GM10266 (cell line): ENCODE measurements around the gene AGPAT3.

ENCODE experiments used
- DNase-seq: peaks from one replicate; pipeline ENCODE4 v3.0.0; 2012; ENCODE audit errors: extremely low spot score
- TF ChIP-seq, protein P1 (sequence below): IDR thresholded peaks from 2 replicates; pipeline ENCODE4 v1.5.1; 2012; ENCODE audit warnings: mild to moderate bottlenecking, low read depth; ENCODE audit not compliant: control insufficient read depth, insufficient read depth; ENCODE audit errors: missing control alignments

The AGPAT3 gene

DNA sequence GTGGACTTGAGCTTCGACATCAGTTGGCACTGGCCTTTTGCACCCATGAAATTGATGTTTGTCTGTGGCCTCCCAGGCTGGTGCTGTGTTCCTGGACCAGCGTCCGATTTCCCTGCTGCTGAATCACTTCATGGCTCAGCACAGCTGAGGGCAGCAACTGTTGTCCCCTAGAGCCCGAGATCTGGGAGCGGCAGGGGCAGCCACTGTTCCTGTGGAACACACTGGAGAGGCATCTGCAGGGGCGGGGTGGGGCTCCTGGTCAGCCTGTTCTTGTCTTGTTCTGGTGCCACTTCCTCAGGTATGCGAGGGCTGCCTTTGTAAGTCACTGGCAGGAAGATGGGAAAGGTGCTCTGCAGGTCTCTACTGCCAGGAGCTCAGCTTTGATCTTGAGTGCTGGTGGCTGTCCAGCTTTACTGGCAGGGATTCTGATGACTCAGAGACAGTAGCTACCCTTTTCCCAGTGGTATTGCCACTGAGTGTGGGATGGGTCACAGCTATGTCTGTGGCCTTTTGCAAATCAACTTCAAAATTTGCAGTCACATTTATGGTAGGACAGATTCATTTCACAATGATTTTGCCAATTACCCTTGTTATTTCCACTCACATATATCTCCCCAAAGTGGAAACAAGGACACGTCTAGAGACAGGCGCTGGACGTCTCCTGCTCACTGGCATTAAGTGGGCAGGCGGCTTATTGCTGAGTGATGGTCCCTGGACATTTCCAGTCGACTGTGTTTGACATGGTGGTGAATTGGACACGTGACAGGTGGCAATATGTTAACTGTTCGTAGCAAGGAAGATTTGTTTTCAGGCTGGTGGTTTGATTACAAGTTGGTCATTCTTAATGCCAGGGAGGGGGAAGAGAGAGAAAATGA, 15.3 kb downstream of the AGPAT3 start:
- TF ChIP-seq, protein P1, sequence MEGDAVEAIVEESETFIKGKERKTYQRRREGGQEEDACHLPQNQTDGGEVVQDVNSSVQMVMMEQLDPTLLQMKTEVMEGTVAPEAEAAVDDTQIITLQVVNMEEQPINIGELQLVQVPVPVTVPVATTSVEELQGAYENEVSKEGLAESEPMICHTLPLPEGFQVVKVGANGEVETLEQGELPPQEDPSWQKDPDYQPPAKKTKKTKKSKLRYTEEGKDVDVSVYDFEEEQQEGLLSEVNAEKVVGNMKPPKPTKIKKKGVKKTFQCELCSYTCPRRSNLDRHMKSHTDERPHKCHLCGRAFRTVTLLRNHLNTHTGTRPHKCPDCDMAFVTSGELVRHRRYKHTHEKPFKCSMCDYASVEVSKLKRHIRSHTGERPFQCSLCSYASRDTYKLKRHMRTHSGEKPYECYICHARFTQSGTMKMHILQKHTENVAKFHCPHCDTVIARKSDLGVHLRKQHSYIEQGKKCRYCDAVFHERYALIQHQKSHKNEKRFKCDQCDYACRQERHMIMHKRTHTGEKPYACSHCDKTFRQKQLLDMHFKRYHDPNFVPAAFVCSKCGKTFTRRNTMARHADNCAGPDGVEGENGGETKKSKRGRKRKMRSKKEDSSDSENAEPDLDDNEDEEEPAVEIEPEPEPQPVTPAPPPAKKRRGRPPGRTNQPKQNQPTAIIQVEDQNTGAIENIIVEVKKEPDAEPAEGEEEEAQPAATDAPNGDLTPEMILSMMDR = no peak

GRCh38 chr21:43881283-43881682, 16.3 kb downstream of the AGPAT3 start:
- TF ChIP-seq, protein P1 = no peak
- DNase-seq = peak; percentile 43

More for the DNA sequence above, 15.3 kb downstream of the AGPAT3 start:
- DNase-seq = no peak

DNA sequence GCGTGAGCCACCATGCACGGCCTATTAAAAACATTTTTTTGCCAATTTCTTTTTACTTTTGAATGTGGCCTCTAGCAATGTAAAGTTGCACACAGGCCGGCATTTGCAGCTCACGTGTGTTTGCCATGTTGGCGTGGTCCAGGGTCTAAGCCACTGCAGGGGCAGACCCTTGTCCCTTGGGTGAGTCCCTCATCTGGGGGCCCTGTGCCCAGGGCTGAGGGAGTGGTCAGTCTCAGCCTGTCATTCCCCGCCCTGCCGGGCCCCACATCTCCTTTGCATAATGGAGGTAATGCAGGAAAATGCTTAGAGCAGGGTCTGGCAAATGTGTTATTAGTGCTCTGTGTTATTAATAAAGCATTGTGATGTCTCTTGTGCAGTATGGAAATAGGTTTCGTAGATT, 16.9 kb downstream of the AGPAT3 start:
- TF ChIP-seq, protein P1 = no peak

DNA sequence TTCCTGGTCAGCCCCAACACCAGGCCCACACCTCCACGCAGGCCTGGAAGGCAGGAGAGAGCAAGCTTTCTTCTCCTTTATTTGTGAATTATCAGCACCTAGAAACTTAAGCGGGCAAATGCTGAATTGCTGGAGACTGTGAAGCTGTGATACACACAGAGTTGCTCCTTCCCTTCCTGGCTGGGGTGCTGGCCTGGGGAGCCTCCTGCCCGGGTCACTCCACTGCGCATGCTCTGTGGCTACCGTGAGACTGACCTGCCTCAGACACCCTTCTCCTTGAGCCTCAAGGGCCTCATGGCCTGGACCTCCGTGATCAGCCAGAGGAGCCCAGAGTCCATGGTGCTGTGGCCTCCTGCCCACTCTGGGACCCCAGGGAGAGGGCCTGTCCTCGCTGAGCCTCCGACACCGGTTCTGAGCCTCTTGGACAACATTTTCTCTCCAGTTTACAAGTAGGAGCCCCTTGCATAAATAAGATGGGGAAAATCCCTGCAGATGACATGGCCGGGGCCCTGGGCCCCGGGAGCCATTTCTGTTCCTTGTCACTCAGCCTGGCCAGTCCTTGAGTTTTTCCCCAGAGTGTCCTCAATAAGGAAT, 18.0 kb downstream of the AGPAT3 start:
- DNase-seq = no peak
- TF ChIP-seq, protein P1 = no peak

More for the DNA sequence above, 16.9 kb downstream of the AGPAT3 start:
- DNase-seq = no peak

DNA sequence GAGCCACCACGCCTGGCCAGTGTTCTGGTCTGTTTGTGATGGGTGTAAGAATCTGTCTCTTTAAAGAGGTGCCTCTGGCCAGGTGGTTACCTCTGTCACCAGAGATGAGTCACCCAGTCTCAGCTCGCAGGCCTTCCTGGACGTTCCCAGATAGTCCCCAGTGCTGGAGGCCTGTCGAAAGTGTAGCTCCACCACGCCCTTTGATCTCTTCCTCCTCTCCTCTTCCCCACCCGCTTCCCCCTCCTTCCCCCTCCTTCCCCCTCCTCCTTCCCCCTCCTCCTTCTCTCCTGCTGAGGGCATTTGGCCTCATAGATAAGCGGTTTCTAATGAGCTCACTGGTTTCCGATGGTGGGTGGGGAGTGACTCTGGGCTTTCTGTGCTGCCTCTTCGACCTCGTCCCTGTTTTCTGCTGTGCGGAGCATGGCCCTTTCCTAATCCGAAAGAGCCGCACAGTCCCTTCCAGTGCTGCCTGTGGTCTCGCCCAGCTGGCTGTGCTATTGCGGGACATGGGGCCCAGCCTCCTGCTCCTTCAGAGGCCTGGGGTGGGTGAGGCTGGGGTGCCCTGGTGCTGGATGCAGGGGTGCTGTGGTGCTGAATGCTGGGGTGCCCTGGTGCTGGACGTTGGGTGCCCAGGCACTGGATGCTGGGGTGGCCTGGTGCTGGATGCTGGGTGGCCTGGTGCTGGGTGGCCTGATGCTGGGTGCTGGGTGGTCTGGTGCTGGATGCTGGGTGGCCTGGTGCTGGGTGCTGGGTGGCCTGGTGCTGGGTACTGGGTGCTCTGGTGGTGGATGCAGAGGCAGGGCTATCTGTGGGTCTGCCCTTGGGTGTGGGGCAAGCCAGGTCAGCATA, 19.2 kb downstream of the AGPAT3 start:
- DNase-seq = peak; percentile 40
- TF ChIP-seq, protein P1 = no peak

DNA sequence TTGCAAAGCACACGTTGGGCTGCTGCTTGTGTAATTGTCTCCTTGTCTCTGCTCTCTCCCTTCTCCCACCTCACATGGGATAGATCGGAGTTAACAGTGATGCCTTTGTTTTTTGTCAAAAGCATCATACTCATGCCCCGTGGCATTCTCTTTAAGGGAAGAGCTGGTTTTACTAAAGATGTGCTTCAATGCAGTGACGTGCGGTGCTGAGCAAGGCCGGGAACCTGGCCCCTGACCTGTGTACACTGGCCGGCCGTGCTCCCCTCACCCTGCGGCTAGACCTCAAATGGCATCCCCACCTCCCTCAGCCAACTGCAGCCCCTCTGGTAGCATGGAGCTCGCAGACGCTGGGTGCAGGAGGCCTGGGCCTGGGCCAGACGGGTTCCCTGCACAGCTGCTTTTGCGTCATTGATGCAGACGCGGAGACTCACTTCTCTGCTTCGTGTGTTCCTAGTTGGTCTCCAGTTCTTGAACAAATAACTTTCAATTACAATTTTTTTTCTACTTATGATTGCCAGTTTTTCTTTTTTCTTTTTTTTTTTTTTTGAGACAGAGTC, 19.9 kb downstream of the AGPAT3 start:
- no peak for DNase-seq
- TF ChIP-seq, protein P1 = no peak
